HepG2 (cell line): ENCODE measurements around the gene BCL2L2. TPM values are rescaled to one million over a fixed set of nuclear protein-coding genes. Genes with fewer than 3 reads are reported as not detected.

Experiments used
- ATF7-NPFF ChIP-seq: sonication (generic); formaldehyde crosslinking; IDR thresholded peaks from 2 replicates; pipeline ENCODE4 v1.8.1; 2023; ENCODE audit warnings: mild to moderate bottlenecking, low read depth, missing genetic modification reagents, moderate library complexity
- BCL3 ChIP-seq: sonication (generic); formaldehyde crosslinking; IDR thresholded peaks from 2 replicates; pipeline ENCODE4 v1.5.1; 2020; ENCODE audit warnings: mild to moderate bottlenecking, missing genetic modification reagents, moderate library complexity
- BCL6 ChIP-seq: IDR thresholded peaks from 2 replicates; pipeline ENCODE4 v1.6.1; 2016; ENCODE audit warnings: missing genetic modification reagents, missing compliant biosample characterization
- EEA1 ChIP-seq: sonication (generic); formaldehyde crosslinking; IDR thresholded peaks from 2 replicates; pipeline ENCODE4 v1.5.1; 2020; ENCODE audit warnings: mild to moderate bottlenecking, missing genetic modification reagents, borderline replicate concordance
- HNF1B ChIP-seq: sonication (generic); formaldehyde crosslinking; IDR thresholded peaks from 2 replicates; pipeline ENCODE4 v1.5.1; 2020; ENCODE audit warnings: mild to moderate bottlenecking, moderate library complexity, missing genetic modification reagents
- HNRNPL ChIP-seq: fragments of 200-400 bp; formaldehyde crosslinking; IDR thresholded peaks from 2 replicates; pipeline ENCODE4 v1.6.1; 2017; ENCODE audit warnings: mild to moderate bottlenecking, low read depth, low read length
- KLF13 ChIP-seq: sonication (generic); formaldehyde crosslinking; IDR thresholded peaks from 2 replicates; pipeline ENCODE4 v1.4.0; 2020; ENCODE audit warnings: mild to moderate bottlenecking, missing genetic modification reagents
- MXD3 ChIP-seq: IDR thresholded peaks from 2 replicates; pipeline ENCODE4 v1.6.1; 2016; ENCODE audit warnings: mild to moderate bottlenecking, missing biosample characterization, missing genetic modification reagents
- PAF1 ChIP-seq: IDR thresholded peaks from 2 replicates; pipeline ENCODE4 v1.6.1; 2016; ENCODE audit warnings: missing genetic modification reagents, missing compliant biosample characterization
- POLR2AphosphoS5 ChIP-seq: IDR thresholded peaks from 2 replicates; pipeline ENCODE4 v1.6.1; 2012; ENCODE audit warnings: low read depth, low read length
- REXO4 ChIP-seq: sonication (generic); formaldehyde crosslinking; IDR thresholded peaks from 2 replicates; pipeline ENCODE4 v1.8.0; 2022; ENCODE audit warnings: missing genetic modification reagents, mild to moderate bottlenecking, borderline replicate concordance
- SNAPC4 ChIP-seq: sonication (generic); formaldehyde crosslinking; IDR thresholded peaks from 2 replicates; pipeline ENCODE4 v1.4.0; 2020; ENCODE audit warnings: mild to moderate bottlenecking, missing genetic modification reagents
- SOX6 ChIP-seq, 2 experiments: fragments of 450-650 bp in 1 of 2; sonication (generic) in 1 of 2; formaldehyde crosslinking in 1 of 2; IDR thresholded peaks; 2 replicates each; pipeline versions ENCODE4 v1.4.0 to v1.6.1; 2017 to 2020; ENCODE audit warnings: antibody characterized with exemption in 1 of 2, mild to moderate bottlenecking in 1 of 2, missing genetic modification reagents in 1 of 2
- ZC3H13 ChIP-seq: sonication (generic); formaldehyde crosslinking; IDR thresholded peaks from 2 replicates; pipeline ENCODE4 v1.8.1; 2023; ENCODE audit warnings: mild to moderate bottlenecking, missing genetic modification reagents, moderate library complexity
- ZMAT5 ChIP-seq: sonication (generic); formaldehyde crosslinking; IDR thresholded peaks from 2 replicates; pipeline ENCODE4 v1.5.0; 2020; ENCODE audit warnings: mild to moderate bottlenecking, low read depth, missing genetic modification reagents, borderline replicate concordance
- ZNF17 ChIP-seq: sonication (generic); formaldehyde crosslinking; IDR thresholded peaks from 2 replicates; pipeline ENCODE4 v1.5.0; 2020; ENCODE audit warnings: mild to moderate bottlenecking, missing genetic modification reagents
- ZNF614 ChIP-seq: IDR thresholded peaks from 2 replicates; pipeline ENCODE4 v1.6.1; 2018; ENCODE audit warnings: missing biosample characterization, missing genetic modification reagents, inconsistent platforms, borderline replicate concordance
- ZNF747 ChIP-seq: sonication (generic); formaldehyde crosslinking; IDR thresholded peaks from 2 replicates; pipeline ENCODE4 v1.8.1; 2023; ENCODE audit warnings: missing genetic modification reagents, mild to moderate bottlenecking, borderline replicate concordance
- ZNF768 ChIP-seq: sonication (generic); formaldehyde crosslinking; IDR thresholded peaks from 2 replicates; pipeline ENCODE4 v1.4.0; 2020; ENCODE audit warnings: missing genetic modification reagents
- polyA plus RNA-seq, 8 experiments: library from polyadenylated mRNA; depleted of rRNA in 3 of 8; stranded (reverse) in 7 of 8; unstranded in 1 of 8; fragments of >200 nt; fragmentation: Illumina TruSeq in 4 of 8; extraction: Trizol in 4 of 8; gene quantifications; 2 replicates each; pipeline versions ENCODE4 v1.2.1 to v1.2.3, GENCODE V29; 2011 to 2016; ENCODE audit warnings: low read depth in 4 of 8, missing spikeins in 1 of 8, mixed read lengths in 1 of 8; ENCODE audit not compliant: insufficient read depth in 1 of 8
- total RNA-seq, 5 experiments: library from RNA; depleted of rRNA; stranded (reverse); fragments of >200 nt; fragmentation: Illumina TruSeq; extraction: Trizol; gene quantifications; 2 replicates each; pipeline ENCODE4 v1.2.3, GENCODE V29; 2016; ENCODE audit warnings: low read depth in 1 of 5

BCL2L2 gene
- total and polyA plus RNA-seq, 2 of the 13 experiments (the other 11 are each of a cell fraction or from before 2014, with no cell fraction given) = 28.1 to 49.8 TPM

- peak; percentile 89; the same call in 1 of the 2 replicates for TF ChIP-seq ATF7-NPFF (CRISPR knock-in tag)
- no peak for TF ChIP-seq HNRNPL
- 0 out of 2 replicates have a peak, but pooled peaks have one; percentile 24 for TF ChIP-seq SNAPC4 (CRISPR knock-in tag)
- TF ChIP-seq BCL6 (CRISPR knock-in tag) = 0 out of 2 replicates have a peak, but pooled peaks have one; percentile 33
- TF ChIP-seq ZNF747 (CRISPR knock-in tag) = peak; percentile 69
- TF ChIP-seq ZMAT5 (CRISPR knock-in tag) = no peak
- TF ChIP-seq EEA1 (CRISPR knock-in tag) = peak; percentile 33; the same call in 1 of the 2 replicates
- TF ChIP-seq KLF13 = peak; percentile 97
- TF ChIP-seq ZC3H13 = no peak
- TF ChIP-seq SOX6 (IDR thresholded peaks at IDR 0.05) = no peak
- peak; percentile 45; the same call in 1 of the 2 replicates for TF ChIP-seq SOX6 (CRISPR knock-in tag; IDR thresholded peaks at IDR 0.05)
- TF ChIP-seq MXD3 (CRISPR knock-in tag) = peak; percentile 89
- no peak; the same call in 1 of the 2 replicates for TF ChIP-seq BCL3 (CRISPR knock-in tag)
- no peak for TF ChIP-seq ZNF17 (CRISPR knock-in tag)
- no peak for TF ChIP-seq HNF1B (CRISPR knock-in tag)
- peak; percentile 81; the same call in 1 of the 2 replicates for TF ChIP-seq REXO4 (CRISPR knock-in tag)
- peak; percentile 73; the same call in 1 of the 2 replicates for TF ChIP-seq ZNF614 (CRISPR knock-in tag)
- TF ChIP-seq POLR2AphosphoS5 = peak; percentile 97
- TF ChIP-seq ZNF768 = peak; percentile 29; the same call in 1 of the 2 replicates
- TF ChIP-seq PAF1 (CRISPR knock-in tag) = no peak; the same call in 1 of the 2 replicates
Measured at GRCh38 chr14:23302290-23303225, 4.1 kb upstream of the BCL2L2 start, which contains the start of gene PPP1R3E (continued).
